Measurements from ENCODE around the gene NEUROD2. TPM values are rescaled to one million over a fixed set of nuclear protein-coding genes. Genes with fewer than 3 reads are reported as not detected.

The NEUROD2 gene
- total and polyA plus RNA-seq, 2 of the 13 experiments (the other 11 are each of a cell fraction or from before 2014, with no cell fraction given), result not detected

- H2AFZ ChIP-seq (ENCODE audit: low read length), result no peak overlapping the region
- no peaks in the 10 kb centered on the region for H3K4me1 ChIP-seq (ENCODE audit: insufficient read depth, low read length)
- in situ Hi-C loops (cut with HindIII; ENCODE audit: extremely low pct_ligation_motif_present, low pct_unique_long_range_greater_than_20kb), result no loop called here
- WGBS (ENCODE audit: low lambda C conversion rate), result 13% methylated on average over 22 of the region's 22 CpGs
- no peak for FAIRE-seq
- DNase-seq (ENCODE audit: low spot score), result no peak
- no peak overlapping the region for H3K4me3 ChIP-seq (replicated peaks in 1 of 3; ENCODE audit: insufficient read depth in 1 of 3, low read depth in 2 of 3, low read length in 3 of 3)
- BruUV-seq (replicated peaks), result no TSS peak
- H3K9me3 ChIP-seq (ENCODE audit: low read length), result no peaks in the 10 kb centered on the region
- no peak overlapping the region for H3K9ac ChIP-seq (ENCODE audit: insufficient read depth, low read depth, low read length)
- intact Hi-C loops (cut with micrococcal nuclease; ENCODE audit: unreplicated experiment), result no loop called here
- TF ChIP-seq ZKSCAN5 (CRISPR knock-in tag; IDR thresholded peaks at IDR 0.05), result no peak
- TF ChIP-seq SOX6 (IDR thresholded peaks at IDR 0.05), result no peak
- no peak for TF ChIP-seq SOX6 (CRISPR knock-in tag; IDR thresholded peaks at IDR 0.05)
- TF ChIP-seq ATM (IDR thresholded peaks at IDR 0.05; ENCODE audit: borderline replicate concordance), result no peak
- TF ChIP-seq ZNF546 (CRISPR knock-in tag; conservative IDR thresholded peaks at IDR 0.05), result no peak
- TF ChIP-seq NCOA2 (CRISPR knock-in tag; IDR thresholded peaks at IDR 0.05), result no peak
- no peak for TF ChIP-seq YEATS2 (CRISPR knock-in tag; IDR thresholded peaks at IDR 0.05; ENCODE audit: borderline replicate concordance)
- no peaks in the 10 kb centered on the region for H3K79me2 ChIP-seq (ENCODE audit: insufficient read depth, low read length)
- no peak for ATAC-seq
- no peak overlapping the region for H3K4me2 ChIP-seq (ENCODE audit: low read depth, low read length)
- ChIA-PET CTCF (ENCODE audit: low intra/inter-chr PET ratio, low total read pairs) (interaction anchor here (1.4 kb wide), 1 partner anchor 25 kb away, joined by 3 read pairs; no protein-coding TSS in a partner anchor), POLR2A (no interaction called here)
- H4K20me1 ChIP-seq (ENCODE audit: insufficient read depth, low read length), result peaks cover 14% of the 10 kb centered on the region; the same call in 1 of the 2 replicates
- H3K27me3 ChIP-seq (ENCODE audit: control insufficient read depth in 1 of 2, insufficient read depth in 2 of 2, low read length in 2 of 2), result peaks cover 39 to 71% of the 10 kb centered on the region in 2 experiments
- no peaks in the 10 kb centered on the region for H3K36me3 ChIP-seq (replicated peaks in 1 of 2; ENCODE audit: control insufficient read depth in 1 of 2, insufficient read depth in 2 of 2, low read length in 2 of 2)
- no peak overlapping the region for H3K27ac ChIP-seq (ENCODE audit: extremely low read length, insufficient read depth, low read length)
Measured at GRCh38 chr17:39597372-39598046, 10.2 kb downstream of the NEUROD2 start.

GRCh38 chr17:39596543-39597267 lies 11.0 kb downstream of the NEUROD2 start:
- Histone ChIP-seq H3K9ac (ENCODE audit: insufficient read depth, low read depth, low read length) (no peak overlapping the region), H3K4me2 (ENCODE audit: low read depth, low read length) (no peak overlapping the region), H3K4me3 (replicated peaks in 1 of 3; ENCODE audit: insufficient read depth in 1 of 3, low read depth in 2 of 3, low read length in 3 of 3) (no peak overlapping the region), H3K79me2 (ENCODE audit: insufficient read depth, low read length) (no peaks in the 10 kb centered on the region), H4K20me1 (ENCODE audit: insufficient read depth, low read length) (peaks cover 16% of the 10 kb centered on the region; the same call in 1 of the 2 replicates), H2AFZ (ENCODE audit: low read length) (no peak overlapping the region), H3K27ac (ENCODE audit: extremely low read length, insufficient read depth, low read length) (no peak overlapping the region), H3K4me1 (ENCODE audit: insufficient read depth, low read length) (no peaks in the 10 kb centered on the region), H3K27me3 (ENCODE audit: control insufficient read depth in 1 of 2, insufficient read depth in 2 of 2, low read length in 2 of 2) (peaks cover 32 to 63% of the 10 kb centered on the region in 2 experiments), H3K9me3 (ENCODE audit: low read length) (no peaks in the 10 kb centered on the region), H3K36me3 (replicated peaks in 1 of 2; ENCODE audit: control insufficient read depth in 1 of 2, insufficient read depth in 2 of 2, low read length in 2 of 2) (no peaks in the 10 kb centered on the region)
- 45% methylated on average over 45 of the region's 47 CpGs for WGBS (ENCODE audit: low lambda C conversion rate)
- CTCF ChIA-PET (ENCODE audit: low intra/inter-chr PET ratio, low total read pairs), result interaction anchor here (1.4 kb wide), 1 partner anchor 25 kb away, joined by 3 read pairs; no protein-coding TSS in a partner anchor
- in situ Hi-C loops (cut with HindIII; ENCODE audit: extremely low pct_ligation_motif_present, low pct_unique_long_range_greater_than_20kb) (no loop called here), intact Hi-C loops (cut with micrococcal nuclease; ENCODE audit: unreplicated experiment) (no loop called here)
- ATAC-seq, result no peak
- no TSS peak for BruUV-seq (replicated peaks)
- TF ChIP-seq MATR3 (CRISPR knock-in tag; IDR thresholded peaks at IDR 0.05), result no peak
- no peak for TF ChIP-seq BCLAF1 (IDR thresholded peaks at IDR 0.05)
- TF ChIP-seq ZNF883 (CRISPR knock-in tag; IDR thresholded peaks at IDR 0.05; ENCODE audit: not compliant biosample characterization), result no peak
- no peak for TF ChIP-seq KDM2A (CRISPR knock-in tag; IDR thresholded peaks at IDR 0.05; ENCODE audit: borderline replicate concordance, low read depth)
- TF ChIP-seq KDM5A (IDR thresholded peaks at IDR 0.05; ENCODE audit: borderline replicate concordance, low read length), result no peak
- TF ChIP-seq DBP (CRISPR knock-in tag; IDR thresholded peaks at IDR 0.05; ENCODE audit: not compliant biosample characterization), result no peak
- TF ChIP-seq ZNF484 (CRISPR knock-in tag; IDR thresholded peaks at IDR 0.05; ENCODE audit: borderline replicate concordance, low read depth), result no peak
- no peak for FAIRE-seq
- POLR2A ChIA-PET, result no interaction called here
- no peak for DNase-seq (ENCODE audit: low spot score)

Data from HepG2 (cell line).